Inflammatory macrophage treated with lipopolysaccharide for 4 hours (primary cell): ENCODE measurements around the gene DMC1.

Source experiments
- DNase-seq: peaks from one replicate; pipeline ENCODE4 v3.0.0-alpha.2; 2020

The DMC1 gene

DNA sequence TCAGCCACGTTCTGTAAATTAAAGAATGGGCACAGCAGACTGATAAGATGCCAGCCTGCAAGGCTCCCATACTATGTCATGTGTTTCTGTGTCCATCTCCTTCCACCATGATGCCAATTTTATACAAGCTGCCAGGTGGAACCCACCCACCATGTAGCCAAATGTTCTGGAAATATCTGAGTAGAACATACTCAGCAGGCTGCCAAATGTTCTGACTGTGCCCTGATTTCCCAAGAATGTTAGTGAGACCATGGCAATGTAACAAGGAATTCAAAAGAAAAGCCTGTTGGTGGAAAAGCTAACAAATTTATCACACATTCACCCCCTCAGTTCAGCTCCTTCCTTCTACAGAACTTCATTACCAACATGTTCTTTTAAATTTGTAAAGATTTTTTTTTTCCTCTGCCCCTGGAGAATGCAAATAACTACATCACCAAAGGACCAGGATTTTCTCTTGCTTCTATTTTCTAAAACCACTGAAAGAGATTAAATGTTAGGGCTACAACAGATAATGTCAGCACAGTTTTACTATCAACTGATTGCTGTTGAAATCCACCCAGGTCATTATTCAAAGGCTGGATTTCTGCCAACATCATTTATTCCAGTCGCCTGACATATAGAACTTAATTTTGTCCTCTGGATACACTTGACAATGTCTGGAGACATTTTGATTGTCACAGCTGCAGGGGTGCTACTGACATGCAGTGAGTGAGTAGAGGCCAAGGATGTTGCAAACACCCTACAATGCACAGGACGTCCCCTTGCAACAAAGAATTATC is 3.1 kb downstream of the DMC1 start:
- no peak for DNase-seq

DNA sequence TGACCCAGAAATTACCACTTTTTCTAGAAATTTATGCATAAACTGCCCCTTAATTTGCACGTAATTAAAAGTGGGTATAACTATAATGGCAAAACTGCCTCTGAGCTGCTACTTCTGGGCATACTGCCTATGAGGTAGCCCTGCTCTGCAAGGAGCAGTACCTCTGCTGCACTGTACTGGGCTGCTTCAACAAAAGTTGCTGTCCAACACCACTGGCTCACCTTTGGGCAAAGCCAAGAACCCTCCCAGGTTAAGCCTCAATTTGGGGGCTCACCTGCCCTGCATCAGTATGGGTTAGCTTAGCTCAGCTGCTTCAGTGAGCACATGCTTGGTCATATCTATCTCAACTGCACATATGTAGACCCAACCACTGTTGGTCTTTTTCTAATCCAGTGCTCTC is 4.5 kb downstream of the DMC1 start:
- DNase-seq = no peak

DNA sequence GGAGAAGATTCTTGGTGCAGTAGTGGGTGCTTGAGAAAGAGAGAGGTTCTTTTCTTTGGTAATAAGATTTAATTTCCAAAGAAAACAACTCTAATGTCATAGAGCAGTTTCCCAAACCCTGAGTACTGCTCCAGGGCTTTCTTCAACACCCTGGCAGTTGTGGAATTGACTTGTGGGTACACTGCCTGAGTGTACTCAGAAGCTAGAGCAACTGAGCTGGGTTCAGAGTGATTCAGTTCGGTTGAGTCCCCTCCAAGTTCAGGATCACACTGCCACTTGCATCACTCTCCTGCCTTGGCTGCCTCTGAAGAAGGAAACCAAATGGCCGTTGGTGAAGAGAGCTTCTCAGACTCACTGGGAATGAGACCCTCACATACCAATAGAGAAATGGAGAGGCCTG is 5.3 kb downstream of the DMC1 start:
- DNase-seq = no peak

DNA sequence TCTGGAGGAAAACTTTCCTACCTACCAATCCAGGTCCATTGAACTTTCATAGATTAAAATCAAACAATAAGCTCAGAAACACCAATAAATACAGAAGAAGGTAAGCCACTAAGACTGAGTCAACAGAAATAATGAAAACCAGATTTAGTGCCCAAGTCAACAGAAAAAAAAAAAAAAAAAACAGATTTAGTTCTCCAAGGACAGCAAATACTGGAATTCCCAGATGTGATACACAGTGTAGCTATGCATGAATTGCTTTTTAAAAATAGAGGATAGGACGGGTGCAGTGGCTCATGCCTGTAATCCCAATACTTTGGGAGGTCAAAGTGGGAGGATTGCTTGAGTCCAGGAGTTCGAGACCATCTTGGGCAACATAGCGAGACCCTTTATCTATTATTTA is 15.7 kb downstream of the DMC1 start:
- no peak for DNase-seq

DNA sequence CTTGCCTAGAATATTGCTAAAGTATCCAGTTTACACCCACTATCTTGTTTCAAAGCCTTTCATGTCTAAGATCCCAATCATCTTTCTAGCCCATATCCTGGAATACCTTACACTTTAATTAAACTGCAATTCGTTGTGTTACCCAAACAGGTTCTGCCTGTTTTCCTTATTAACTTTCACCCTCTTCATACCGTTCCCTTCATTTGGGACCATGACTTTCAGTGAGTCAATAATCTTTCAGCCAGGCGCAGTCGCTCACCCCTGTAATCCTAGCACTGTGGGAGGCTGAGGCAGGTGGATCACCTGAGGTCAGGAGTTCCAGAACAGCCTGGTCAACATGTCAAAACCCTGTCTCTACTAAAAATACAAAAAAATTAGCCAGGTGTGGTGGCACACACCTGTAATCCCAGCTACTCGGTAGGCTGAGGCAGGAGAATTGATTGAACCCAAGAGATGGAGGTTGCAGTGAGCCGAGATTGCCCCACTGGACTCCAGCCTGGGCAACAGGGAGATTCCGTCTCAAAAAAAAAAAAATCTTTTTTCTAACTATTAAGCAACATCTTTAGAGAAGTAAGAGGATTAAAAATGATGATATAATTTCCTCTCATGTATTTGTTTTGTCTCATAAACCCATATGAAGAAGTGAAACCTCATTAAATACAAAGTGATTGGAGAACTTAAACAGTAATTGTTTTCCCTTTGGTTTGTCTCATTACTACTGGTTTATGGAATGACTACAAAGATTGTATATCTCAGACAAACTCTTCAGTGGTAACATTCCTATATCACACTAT is 20.7 kb downstream of the DMC1 start:
- peak; percentile 95 for DNase-seq

DNA sequence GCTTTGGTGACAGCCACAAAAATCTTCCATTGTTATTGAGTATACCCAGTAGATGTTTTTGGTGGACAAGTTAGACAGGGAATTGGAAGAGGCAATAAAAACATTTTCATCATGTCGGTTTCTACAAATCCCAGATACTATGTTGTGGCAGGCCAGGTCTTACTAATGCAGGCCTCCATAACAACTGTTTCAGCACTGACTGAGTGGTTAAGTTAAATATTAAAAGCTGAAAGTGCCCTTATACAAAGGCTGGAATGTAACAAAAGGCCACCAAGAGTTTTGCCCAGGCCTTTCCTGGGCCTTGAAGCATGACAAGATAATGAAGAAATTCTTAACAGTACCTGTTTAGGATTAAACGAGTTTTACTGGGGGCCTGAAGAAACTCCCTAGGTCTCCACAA is 29.3 kb downstream of the DMC1 start:
- DNase-seq = no peak

DNA sequence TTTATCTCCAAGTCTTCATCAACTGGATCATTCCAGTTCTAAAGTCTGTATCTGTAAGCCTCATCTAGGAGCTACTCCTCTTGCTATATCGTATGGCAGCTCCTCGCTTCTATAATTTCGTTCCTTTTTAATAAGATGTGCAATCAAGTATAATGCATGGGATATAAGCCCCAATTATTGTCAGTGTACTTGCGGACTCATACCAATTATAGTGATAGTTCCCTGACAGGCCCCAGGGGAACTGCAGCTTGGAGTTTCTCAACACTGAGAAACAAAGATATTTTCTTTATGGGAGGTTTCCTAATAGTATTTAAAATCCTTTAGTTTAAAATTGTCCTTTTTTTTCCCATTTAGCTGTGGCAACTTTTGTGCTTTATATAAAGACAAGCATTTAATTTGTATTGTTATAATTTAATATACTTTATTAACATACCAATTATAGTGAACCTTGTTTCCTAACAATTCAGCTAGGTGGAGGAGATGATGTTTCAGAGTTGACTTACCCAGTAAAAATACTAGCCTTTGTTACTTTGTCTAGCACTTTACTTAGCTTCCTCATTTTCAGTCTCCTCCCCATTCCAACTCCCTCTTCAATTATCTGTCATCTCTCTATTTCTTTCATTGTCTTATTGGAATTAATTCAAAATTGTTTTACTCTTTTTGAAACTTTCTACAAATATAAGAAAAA is 38.6 kb downstream of the DMC1 start:
- DNase-seq = no peak

DNA sequence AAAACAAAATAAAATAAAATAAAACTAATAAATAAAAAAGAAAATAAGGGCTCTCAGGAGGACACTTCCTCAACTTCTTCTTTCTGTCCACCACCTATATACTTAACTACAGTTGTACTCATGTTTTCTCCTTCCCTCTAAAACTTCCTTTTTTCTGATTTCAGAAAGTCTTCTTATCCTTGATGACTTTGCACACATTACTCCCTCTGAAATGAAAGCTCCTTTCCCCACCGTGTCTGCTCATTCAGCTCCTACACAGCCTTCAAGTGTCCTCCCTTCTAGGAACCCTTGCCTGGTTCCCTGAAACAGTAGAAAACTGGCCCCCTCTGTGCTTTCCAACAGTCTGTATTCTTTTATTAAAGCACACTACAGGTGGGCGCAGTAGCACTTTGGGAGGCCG is 45.6 kb downstream of the DMC1 start:
- DNase-seq = peak; percentile 51

DNA sequence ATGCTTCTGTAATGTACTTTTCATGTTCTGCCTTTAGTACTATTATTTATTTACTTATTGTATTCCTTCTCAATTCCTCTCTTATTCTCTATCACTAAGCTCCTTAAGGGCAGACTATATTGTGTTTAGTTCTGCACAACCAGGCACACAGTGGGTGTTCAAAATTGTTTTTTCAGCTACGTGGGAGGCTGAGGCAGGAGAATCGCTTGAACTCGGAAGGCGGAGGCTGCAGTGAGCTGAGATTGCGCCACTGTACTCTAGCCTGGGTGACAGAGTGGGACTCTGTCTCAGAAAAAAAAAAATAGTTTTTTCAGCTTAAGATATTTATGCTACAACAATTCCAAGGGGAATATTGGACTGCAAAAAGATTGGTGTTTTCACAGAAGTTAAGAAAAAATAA is 46.5 kb downstream of the DMC1 start:
- DNase-seq = no peak

DNA sequence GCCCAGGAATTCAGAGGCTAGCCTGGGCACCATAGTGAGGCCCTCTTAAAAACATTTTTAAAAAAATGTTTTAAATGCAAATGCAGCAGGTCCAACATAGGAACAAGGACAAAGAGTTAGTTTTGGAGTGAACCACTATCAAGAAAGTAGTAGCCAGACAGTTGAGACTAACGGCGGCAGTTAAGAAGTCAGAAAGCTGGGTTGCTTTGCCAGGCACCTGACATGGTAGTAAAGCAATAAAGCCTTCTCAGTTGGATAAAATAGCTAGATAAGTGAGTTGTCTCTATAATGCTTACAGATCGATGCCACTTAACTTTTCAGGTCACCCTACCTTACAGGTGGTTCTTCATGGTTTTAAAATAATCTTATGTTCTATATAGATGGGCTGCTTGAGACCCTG is 47.0 kb downstream of the DMC1 start:
- no peak for DNase-seq

DNA sequence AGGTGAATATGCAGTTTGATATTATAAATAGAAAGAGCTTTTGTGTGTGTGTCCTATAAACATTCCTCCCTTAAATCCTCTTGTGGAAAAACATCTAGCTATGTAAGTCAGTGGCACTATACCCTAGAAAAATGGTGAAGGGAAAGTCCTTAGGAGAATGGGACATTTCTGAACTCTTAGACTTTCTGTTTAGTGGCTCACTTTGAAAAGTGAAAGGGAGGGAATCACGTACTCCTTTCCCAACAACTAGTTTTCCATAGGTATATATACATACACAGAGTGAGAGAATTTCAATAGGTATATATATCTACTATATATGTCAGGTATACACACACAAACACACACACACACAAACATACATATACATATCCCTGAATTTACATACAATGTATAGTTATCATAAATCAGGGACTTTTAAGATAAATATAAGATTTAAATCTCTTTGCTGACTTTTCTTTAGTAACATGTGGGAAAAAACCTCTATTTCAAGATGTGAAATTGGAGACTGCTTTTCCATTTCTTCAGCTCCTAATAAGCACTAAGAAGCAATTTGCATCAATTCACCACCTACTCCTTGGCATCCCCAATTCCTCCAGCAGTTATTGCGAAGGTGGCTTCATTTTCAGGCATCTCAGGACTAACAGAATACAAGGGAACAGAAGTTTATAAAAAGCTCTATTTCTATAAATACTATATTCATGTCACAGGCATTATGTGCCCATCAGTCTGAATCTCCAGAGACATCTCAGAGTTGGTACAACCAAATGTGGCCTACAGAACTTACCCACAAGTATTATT is 50.3 kb downstream of the DMC1 start:
- no peak for DNase-seq

DNA sequence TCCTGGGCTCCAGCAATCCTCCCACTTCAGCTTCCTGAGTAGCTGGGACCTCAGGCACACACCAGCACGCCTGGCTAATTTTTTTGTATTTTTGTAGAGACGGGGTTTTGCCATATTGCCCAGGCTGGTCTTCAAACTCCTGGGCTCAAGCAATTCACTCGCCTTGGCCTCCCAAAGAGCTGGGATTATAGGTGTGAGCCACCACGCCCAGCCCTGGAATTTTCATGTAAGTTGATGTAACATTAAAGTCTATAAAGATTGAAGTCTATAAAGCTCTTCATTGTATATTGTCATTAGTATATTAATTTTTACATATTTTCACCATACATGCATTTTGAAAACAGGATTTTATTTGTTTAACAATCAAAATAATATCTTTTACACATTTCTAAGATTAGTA is 51.4 kb downstream of the DMC1 start:
- DNase-seq = no peak

DNA sequence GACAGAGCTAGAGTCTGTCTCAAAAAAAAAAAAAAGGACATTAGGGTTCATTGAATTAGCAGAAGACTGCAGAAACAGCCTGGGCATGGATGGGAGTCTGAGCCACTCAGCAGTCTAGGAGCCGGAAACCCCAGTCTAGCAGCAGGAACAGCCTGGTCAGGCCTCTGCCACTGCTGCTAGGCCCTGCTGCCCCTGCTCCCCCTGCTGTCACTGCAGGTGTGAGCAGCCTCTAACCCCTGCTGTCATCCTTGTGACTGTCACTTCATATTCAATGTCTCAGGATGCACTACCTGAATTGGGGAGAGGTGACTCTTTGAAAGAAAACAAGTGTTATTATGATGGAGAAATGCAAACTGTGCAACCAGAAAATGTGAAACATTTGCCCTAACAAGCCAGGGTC is 56.9 kb downstream of the DMC1 start:
- DNase-seq = no peak

DNA sequence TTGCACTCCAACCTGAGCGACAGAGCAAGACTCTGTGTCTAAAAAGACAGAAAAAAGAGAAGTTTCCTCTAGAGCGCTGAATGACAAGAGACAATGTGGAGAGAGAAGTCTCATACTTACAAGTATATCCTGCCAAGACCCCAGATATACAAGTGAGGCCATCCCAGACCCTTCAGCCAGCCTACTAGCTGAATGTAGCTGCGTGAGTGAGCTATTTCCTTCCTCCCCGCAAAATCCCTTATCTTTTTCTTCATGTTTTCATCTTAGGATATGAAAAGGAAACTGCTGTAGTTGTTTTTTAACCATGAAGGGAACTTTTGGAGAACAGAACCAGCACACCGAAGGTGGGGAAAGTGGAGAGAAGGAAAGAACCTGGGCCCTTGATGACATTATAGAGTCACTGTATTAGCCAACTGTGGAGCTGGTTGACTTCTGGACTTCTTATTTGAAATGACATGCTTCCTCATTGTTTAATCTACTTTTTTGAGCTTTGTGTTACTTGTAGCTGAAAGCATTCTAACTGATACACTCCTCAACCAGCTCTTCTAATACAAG is 59.5 kb downstream of the DMC1 start:
- peak; percentile 40 for DNase-seq

DNA sequence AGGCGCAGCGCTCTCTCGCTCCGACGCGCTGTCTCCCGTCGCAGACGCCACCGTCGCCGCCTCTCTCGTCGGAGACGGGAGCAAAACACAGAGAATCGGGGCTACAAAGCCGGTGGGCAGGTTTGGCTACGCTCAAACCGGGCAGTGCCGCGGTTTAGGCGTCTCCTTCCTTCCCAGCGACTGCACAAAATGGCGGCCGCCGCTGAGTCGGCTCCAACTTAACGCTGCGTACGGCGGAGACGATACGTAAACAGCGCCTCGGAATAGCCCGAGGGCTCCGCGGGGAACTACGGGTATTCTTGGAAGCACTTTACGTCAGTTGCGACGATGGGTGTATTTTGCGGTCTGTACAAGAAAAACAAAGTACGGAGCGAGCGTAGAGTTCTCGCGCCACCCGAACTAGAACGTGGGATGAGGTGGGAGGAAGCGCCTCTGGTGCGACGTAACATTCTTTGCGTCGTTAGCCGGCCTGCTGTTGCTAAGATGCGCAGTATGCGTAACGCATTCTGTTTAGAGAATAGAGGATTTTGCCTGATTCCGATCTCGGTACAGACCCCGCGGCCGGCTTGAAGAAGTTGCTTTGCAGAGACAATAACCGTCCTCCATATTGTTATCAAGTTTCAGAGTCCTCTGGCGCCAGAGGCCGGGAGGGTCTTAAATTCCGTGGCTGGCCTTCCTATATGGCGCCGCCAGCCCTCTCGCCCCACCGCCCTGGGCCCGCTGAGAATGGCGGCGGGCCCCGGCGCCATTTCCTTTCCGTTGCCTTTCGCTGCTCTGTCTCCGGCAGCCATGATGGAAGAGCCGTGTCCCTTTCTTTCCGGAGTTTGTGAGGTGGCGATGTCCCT is 63.6 kb downstream of the DMC1 start, which contains the start of gene DDX17:
DDX17 (minus strand) TSS at position 194 of the 845 bp plus-strand sequence.
- peak; percentile 96 for DNase-seq

DNA sequence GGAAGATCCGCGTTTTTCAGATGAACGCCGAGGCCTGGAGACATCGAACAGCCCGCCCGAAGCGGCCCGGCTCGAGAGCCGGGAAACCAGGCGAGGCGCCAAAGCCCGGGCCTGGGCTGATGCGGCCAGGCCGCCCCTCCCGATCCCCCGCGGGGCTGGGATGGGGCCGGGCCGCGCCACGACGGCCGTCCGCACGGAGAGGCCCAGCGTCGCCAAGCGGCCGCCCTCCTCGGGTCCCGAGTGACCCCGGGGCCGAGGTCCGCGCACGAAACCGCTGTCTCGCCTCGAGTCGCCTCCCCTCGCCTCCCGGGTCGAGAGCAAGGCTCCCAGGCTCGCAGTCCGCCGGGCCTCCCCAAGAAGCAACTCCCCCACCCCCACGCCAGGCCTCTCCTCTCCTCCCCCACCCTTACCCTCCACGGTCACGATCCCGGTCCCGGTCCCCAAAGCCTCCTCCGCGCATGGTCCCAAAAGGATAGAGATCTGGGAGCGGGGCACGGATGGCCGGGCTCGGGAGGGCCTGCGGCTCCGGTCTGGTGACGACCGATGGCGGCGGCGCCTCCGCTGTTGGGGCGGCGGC is 64.4 kb downstream of the DMC1 start:
- DNase-seq = peak; percentile 46

DNA sequence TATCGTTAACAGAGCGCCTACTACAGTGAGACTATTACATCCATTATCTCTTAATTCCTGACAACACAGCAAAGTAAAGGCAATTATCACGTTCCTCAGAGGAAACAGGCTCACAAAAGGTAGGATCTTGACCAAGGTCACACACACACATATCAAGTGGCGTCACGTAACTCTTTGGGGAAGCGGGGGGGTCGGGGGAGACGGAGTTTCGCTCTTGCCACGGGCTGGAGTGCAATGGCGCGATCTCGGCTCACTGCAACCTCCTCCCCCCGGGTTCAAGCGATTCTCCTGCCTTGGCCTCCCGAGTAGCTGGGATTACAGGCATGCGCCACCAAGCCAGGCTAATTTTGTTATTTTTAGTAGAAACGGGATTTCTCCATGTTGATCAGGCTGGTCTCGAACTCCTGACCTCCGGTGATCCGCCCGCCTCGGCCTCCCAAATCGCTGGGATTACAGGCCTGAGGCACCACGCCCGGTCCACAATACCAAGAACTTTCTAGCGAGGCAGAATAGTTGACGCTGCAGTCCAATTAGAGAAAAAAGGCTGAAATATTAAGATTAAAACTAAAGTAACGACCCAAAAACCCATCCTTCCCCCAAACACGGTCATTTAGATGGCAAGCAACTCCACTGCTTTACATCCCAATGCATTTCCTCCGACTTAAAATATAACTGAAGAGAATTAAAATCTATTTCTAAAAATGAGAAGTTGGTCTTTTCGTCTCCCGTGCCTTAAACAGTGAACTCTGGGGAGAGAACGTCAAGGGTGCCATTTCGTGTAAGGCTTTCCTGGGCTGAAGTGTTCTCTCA is 65.0 kb downstream of the DMC1 start:
- peak; percentile 75 for DNase-seq

DNA sequence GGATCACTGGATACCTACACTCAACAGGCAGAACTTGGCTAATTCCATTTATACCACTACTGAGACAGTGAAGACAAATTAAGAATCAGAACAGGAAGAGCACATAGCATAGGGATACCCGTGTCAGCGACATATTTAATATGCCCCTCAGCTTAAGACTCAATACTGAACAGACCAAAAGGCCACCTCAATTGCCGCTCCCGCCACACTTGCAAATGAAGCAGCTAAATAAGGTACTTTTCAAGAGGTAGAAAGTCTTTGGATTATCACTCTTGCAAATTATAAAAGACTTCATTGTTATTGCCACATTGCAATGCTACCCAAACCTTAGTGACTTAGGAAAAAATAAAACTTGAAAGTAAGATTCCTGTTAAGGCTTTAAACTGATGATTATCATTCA is 67.0 kb downstream of the DMC1 start:
- DNase-seq = no peak

DNA sequence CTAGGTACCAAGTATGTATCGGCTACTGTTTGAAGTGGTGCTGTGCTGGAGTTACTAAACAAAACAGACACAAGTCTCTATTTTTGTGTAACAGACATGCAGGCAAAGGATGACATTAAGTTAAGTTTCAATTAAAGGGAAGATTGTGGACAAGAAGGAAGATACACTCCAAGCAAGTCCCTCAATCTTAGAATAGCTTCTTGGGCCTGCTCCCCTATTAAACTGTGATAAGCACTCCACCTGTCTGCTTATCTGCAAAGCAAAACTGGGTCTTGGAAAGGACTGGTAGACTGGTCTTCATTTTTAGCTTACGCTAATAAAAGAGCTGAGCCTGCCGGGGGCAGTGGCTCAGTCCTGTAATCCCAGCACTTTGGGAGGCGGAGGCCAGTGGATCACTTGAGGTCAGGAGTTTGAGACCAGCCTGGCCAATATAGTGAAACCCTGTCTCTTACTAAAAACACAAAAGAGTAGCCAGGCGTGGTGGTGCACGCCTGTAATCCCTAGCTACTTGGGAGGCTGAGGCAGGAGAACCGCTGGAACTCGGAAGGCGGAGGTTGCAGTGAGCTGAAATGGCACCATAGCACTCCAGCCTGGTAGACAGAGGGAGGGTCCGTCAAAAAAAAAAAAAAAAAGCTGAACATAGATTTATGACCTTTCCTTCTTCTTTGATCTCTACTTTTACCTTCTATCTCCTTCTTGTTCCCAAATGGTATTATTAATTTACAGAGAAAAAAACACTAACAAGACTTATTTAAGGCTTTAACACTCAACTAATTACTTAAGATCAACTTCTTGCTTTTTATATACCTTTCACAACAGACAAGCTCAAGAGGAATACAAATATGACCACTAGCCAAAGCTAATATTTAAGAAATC is 67.9 kb downstream of the DMC1 start:
- DNase-seq = no peak
